SK-N-SH (cell line): Measurements from ENCODE around the gene TMEM176A.

Experiments
- CTCF ChIP-seq: fragments of 200-600 bp; sonication (generic); IDR thresholded peaks from 2 replicates; pipeline ENCODE4 v1.6.1; 2017; ENCODE audit warnings: antibody characterized with exemption, mild to moderate bottlenecking, moderate library complexity
- EP300 ChIP-seq, 2 experiments: IDR thresholded peaks; 2 replicates each; pipeline versions ENCODE4 v1.4.0 to v1.6.1; 2012; ENCODE audit warnings: borderline replicate concordance in 1 of 2, low read depth in 1 of 2, low read length in 1 of 2
- EZH2phosphoT487 ChIP-seq: fragments of 200-600 bp; sonication (generic); IDR thresholded peaks from 2 replicates; pipeline ENCODE4 v1.6.1; 2017; ENCODE audit warnings: low read depth, mixed run types, mild to moderate bottlenecking, antibody characterized with exemption, moderate library complexity, borderline replicate concordance
- GABPA ChIP-seq: IDR thresholded peaks from 2 replicates; pipeline ENCODE4 v1.4.0; 2012; ENCODE audit warnings: low read depth, mild to moderate bottlenecking
- NRF1 ChIP-seq: IDR thresholded peaks from 2 replicates; pipeline ENCODE4 v1.6.1; 2012; ENCODE audit warnings: low read depth, mild to moderate bottlenecking, low read length
- PBX3 ChIP-seq: IDR thresholded peaks from 2 replicates; pipeline ENCODE4; 2012
- POLR2AphosphoS5 ChIP-seq: IDR thresholded peaks from 2 replicates; pipeline ENCODE4 v1.6.1; 2012; ENCODE audit warnings: low read depth, low read length
- RAD21 ChIP-seq: IDR thresholded peaks from 2 replicates; pipeline ENCODE4 v1.6.1; 2012; ENCODE audit warnings: mild to moderate bottlenecking, low read length
- SIN3A ChIP-seq: IDR thresholded peaks from 2 replicates; pipeline ENCODE4 v1.6.1; 2012; ENCODE audit warnings: low read depth, mild to moderate bottlenecking, low read length, moderate library complexity, borderline replicate concordance
- TCF12 ChIP-seq: IDR thresholded peaks from 2 replicates; pipeline ENCODE4 v1.4.0; 2012
- TEAD4 ChIP-seq: IDR thresholded peaks from 2 replicates; pipeline ENCODE4 v1.4.0; 2012; ENCODE audit warnings: mild to moderate bottlenecking, borderline replicate concordance; ENCODE audit not compliant: insufficient read depth
- YY1 ChIP-seq: IDR thresholded peaks from 2 replicates; pipeline ENCODE4 v1.4.0; 2012; ENCODE audit warnings: low read depth, mild to moderate bottlenecking
- ZBTB33 ChIP-seq: IDR thresholded peaks from 2 replicates; pipeline ENCODE4 v1.4.0; 2012; ENCODE audit warnings: low read depth, borderline replicate concordance
- TF ChIP-seq, protein P1 (sequence below): IDR thresholded peaks from 2 replicates; pipeline ENCODE4 v1.6.1; 2012; ENCODE audit warnings: mild to moderate bottlenecking, low read depth, low read length, moderate library complexity

GRCh38 chr7:150824379-150825177 lies 24.0 kb downstream of the TMEM176A start:
- TF ChIP-seq CTCF (no peak), NRF1 (no peak), SIN3A (no peak), POLR2AphosphoS5 (no peak), EP300 (IDR thresholded peaks at IDR 0.05; ENCODE audit: borderline replicate concordance in 1 of 2, low read depth in 1 of 2, low read length in 1 of 2) (no peak), EZH2phosphoT487 (no peak), GABPA (no peak), TCF12 (no peak), ZBTB33 (no peak), PBX3 (peak; percentile 47; the same call in 1 of the 2 replicates), TEAD4 (no peak), RAD21 (no peak), YY1 (no peak)
- TF ChIP-seq, protein P1, sequence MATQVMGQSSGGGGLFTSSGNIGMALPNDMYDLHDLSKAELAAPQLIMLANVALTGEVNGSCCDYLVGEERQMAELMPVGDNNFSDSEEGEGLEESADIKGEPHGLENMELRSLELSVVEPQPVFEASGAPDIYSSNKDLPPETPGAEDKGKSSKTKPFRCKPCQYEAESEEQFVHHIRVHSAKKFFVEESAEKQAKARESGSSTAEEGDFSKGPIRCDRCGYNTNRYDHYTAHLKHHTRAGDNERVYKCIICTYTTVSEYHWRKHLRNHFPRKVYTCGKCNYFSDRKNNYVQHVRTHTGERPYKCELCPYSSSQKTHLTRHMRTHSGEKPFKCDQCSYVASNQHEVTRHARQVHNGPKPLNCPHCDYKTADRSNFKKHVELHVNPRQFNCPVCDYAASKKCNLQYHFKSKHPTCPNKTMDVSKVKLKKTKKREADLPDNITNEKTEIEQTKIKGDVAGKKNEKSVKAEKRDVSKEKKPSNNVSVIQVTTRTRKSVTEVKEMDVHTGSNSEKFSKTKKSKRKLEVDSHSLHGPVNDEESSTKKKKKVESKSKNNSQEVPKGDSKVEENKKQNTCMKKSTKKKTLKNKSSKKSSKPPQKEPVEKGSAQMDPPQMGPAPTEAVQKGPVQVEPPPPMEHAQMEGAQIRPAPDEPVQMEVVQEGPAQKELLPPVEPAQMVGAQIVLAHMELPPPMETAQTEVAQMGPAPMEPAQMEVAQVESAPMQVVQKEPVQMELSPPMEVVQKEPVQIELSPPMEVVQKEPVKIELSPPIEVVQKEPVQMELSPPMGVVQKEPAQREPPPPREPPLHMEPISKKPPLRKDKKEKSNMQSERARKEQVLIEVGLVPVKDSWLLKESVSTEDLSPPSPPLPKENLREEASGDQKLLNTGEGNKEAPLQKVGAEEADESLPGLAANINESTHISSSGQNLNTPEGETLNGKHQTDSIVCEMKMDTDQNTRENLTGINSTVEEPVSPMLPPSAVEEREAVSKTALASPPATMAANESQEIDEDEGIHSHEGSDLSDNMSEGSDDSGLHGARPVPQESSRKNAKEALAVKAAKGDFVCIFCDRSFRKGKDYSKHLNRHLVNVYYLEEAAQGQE, result no peak
